ENCODE data around the gene ATAD3A.
"Not testable (repeated sequence)": the region's sequence is repeated elsewhere in the genome, so short reads cannot be mapped to it uniquely, and the experiment has no call there.

Gene ATAD3A

GRCh38 chr1:1528301-1529267 is 16.6 kb downstream of the ATAD3A start:
- DNase-seq (ENCODE audit: extremely low spot score), result no peak
- no peak for TF ChIP-seq CTCF (IDR thresholded peaks at IDR 0.05; ENCODE audit: control extremely low read depth, extremely low read depth, low read depth, missing control alignments)
- POLR2A ChIA-PET, result no interaction called here
- CTCF ChIA-PET, result no interaction called here

- DNase-seq (ENCODE audit: extremely low spot score), result no peak
- ChIA-PET POLR2A (no interaction called here), CTCF (no interaction called here)
- TF ChIP-seq CTCF (IDR thresholded peaks at IDR 0.05; ENCODE audit: control extremely low read depth, extremely low read depth, low read depth, missing control alignments), result no peak
Measured at GRCh38 chr1:1529321-1529720, 17.4 kb downstream of the ATAD3A start.

GRCh38 chr1:1529936-1530335 is 18.0 kb downstream of the ATAD3A start:
- no peak for DNase-seq (ENCODE audit: extremely low spot score)
- TF ChIP-seq CTCF (IDR thresholded peaks at IDR 0.05; ENCODE audit: control extremely low read depth, extremely low read depth, low read depth, missing control alignments), result no peak
- ChIA-PET POLR2A (no interaction called here), CTCF (interaction anchor here (1.6 kb wide), 1 partner anchor 148 kb away, joined by 3 read pairs; no protein-coding TSS in a partner anchor)

- POLR2A ChIA-PET, result no interaction called here
- TF ChIP-seq CTCF (IDR thresholded peaks at IDR 0.05; ENCODE audit: control extremely low read depth, extremely low read depth, low read depth, missing control alignments), result no peak
- DNase-seq (ENCODE audit: extremely low spot score), result no peak
- CTCF ChIA-PET, result no interaction called here
Measured at GRCh38 chr1:1531947-1532346, 20.0 kb downstream of the ATAD3A start.

GRCh38 chr1:1533176-1533893 is 21.4 kb downstream of the ATAD3A start:
- POLR2A ChIA-PET, CTCF ChIA-PET: not testable (repeated sequence)

GRCh38 chr1:1533894-1534291 is 21.9 kb downstream of the ATAD3A start:
- CTCF ChIA-PET; DNase-seq (ENCODE audit: extremely low spot score); POLR2A ChIA-PET: not testable (repeated sequence)

More at GRCh38 chr1:1533176-1533893, 21.4 kb downstream of the ATAD3A start:
- DNase-seq (ENCODE audit: extremely low spot score), result not testable (repeated sequence)

- CTCF ChIA-PET, result no interaction called here
- no peak for TF ChIP-seq CTCF (IDR thresholded peaks at IDR 0.05; ENCODE audit: control extremely low read depth, extremely low read depth, low read depth, missing control alignments)
- POLR2A ChIA-PET, result no interaction called here
- DNase-seq (ENCODE audit: extremely low spot score), result no peak
Measured at GRCh38 chr1:1534401-1535154, 22.6 kb downstream of the ATAD3A start.
